Head of caudate nucleus (tissue), 42 donors: Measurements from ENCODE around the gene MAP2K2.
A peak's percentile ranks its signal among the peaks of the same experiment; 100 is the strongest.

Experiments
- DNase-seq, 42 donors: peaks; one replicate each; pipeline versions ENCODE4 v3.0.0 to v3.0.0-alpha.2; 2020 to 2021; ENCODE audit warnings: mixed read lengths in 7 of 42
- intact Hi-C: fragments of 100-400 bp; cut with DNase I; formaldehyde crosslinking; loops from one replicate; pipeline ENCODE4 v1.15.0; 2022

MAP2K2 gene

DNA sequence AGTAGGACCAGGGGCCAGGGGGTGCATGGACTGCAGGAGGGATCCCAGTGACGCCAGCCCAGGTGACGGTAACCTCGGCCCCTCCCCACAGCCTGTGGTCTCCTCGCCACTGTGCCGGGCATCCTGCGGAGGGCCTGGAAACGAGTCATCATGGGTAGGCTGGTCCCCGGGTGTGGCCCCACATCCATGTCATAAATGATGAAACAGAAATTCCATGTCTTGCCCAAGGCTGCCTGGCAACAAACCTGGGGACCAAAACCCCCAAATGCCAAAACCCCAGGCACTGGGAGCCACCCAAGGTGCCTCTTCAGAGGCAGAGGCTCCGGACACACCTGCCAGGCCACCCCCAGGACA, 20.9 kb downstream of the MAP2K2 start:
- no peak for DNase-seq

DNA sequence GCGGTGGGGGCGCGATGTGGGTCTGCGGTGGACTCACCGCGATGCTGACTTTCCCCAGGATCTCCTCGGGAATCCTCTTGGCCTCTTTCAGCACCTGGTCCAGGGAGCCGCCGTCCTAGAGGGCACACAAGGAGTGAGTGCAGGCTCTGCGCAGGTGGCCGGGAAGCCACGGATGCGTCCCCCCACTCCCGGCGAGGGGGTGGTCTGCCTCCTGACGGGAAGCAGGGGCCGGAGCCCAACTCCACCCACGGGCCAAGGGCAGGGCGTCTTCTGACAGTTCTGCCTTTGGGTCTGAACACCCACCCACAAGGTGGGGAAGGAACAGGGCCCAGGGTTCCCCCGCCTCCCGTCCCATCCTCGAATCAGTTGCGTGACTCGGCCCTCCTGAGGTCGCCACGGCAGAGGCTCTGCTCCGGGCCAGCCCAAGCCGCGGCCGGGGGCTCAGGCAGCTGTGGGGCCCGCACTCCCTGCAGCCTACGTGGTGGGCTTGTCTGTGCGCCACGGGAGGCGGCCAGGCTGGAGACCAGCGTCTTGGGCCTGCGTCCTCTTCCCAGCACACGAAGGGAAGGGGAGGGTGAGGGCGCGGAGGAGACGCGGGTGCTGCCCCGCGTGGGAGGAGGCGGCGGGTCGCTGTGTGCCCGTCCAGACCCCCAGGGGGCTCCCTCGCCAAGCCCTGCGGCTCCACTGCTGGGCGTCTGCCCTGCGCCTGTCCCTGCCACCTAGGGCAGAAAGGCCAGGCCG, 21.4 kb downstream of the MAP2K2 start:
- DNase-seq: no peak
- intact Hi-C loops: no loop called here

More for the DNA sequence above, 20.9 kb downstream of the MAP2K2 start:
- intact Hi-C loops: no loop called here

DNA sequence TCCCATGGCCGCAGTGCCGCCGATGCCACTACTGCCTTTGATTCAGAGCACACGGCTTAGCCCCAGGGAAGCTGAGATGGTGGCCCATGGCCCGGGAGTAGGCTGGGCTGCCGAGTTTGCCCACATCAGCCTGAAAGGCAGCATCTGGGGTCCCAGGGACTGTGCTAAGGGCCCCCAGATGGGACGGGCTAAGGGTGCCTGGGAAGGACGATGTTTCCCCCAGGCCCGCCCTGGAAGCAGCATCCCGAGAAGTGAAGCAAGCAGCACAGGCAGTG, 22.5 kb downstream of the MAP2K2 start:
- intact Hi-C loops: no loop called here
- DNase-seq: no peak

DNA sequence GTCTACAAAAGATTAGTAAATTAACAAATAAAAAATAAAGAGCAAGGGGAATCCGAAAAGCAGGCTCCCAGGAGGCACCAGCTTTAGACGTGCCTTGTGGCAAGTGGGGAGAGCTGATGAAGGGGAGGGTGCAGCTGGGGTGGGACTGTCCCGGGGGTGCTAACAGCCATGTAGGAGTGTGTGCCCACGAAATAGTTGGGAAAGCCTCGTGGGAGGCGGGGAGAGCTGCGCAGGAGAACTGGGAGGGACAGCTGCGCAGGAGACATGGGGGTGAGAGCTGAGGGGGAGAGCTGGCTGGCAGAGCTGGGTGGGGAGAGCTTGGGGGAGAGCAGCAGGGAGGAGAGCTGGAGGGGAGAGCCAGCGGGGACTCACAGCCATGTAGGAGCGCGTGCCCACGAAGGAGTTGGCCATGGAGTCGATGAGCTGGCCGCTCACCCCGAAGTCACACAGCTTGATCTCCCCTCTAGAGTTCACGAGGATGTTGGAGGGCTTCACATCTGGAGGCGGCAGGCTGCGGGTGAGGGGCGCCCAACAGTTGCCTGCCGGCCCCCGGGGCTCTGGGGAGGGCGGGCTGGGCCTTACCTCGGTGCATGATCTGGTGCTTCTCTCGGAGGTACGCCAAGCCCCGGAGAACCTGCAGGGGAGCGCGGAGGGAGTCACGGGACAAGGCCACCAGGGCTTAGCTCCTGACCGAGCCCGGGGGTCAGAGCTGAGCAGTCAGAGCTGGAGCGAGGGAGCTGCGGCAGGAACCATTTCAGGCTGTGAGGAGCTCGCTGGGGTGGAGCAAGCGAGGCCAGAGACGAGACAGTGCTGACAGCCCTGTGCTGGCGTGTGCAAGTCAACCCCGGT, 23.1 kb downstream of the MAP2K2 start:
- intact Hi-C loops: no loop called here

DNA sequence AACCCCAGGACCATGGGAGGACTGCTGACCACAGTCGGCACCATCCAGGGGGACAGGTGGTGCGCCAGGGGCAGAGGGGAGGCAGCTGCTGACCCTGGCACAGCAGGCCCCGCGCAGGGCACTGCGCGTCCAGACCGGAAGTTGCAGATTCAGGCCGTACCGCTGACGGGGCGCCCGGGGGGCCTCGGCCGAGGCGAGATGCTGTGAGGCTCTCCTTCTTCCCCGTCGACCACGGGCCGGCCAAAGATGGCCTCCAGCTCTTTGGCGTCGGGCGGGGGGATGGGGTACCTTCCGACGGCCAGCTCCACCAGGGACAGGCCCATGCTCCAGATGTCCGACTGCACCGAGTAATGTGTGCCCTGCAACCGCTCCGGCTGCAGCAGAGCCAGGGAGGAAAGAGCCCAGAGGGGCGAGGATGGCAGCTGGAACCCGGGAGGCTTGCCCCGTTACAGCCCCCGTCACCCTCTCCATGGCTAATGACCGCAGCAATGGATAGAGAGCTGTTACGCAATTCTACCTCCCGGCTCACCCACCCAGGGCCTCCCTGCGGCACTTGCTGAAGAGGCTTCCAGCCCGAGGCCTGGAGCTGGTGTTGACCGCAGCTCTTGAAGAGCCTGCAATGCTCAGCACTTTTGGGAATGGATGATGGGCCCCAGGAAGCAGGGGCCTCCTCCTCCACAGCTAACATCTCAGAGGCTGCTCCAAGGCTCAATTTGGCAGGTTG, 24.7 kb downstream of the MAP2K2 start:
- DNase-seq: no peak
- intact Hi-C loops: no loop called here

More for the DNA sequence above, 23.1 kb downstream of the MAP2K2 start:
- DNase-seq: peak in 13 of 42 donors; percentile 31 to 70 (median 51)

DNA sequence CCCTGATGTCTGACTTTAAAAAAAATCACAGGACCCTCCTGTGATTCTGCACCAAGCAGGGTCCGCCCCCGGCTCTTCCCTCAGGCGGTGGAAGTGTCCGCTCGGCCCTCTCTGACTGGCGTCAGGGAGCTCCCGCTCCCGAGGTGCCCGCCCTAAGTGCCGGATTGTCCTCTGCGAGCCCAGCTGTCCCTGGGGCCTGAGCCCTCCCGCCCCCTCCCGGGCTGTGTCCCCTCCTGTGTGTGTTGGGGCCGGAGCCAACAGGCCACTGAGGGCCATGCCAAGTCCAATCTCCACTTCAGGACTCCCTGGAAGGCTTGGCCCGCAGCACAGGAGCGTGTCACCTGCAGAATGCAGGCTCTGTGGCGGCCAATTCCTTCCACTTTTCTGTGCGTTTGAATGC, 25.4 kb downstream of the MAP2K2 start:
- intact Hi-C loops: no loop called here
- peak in 41 of 42 donors; percentile 13 to 75 (median 57) for DNase-seq

DNA sequence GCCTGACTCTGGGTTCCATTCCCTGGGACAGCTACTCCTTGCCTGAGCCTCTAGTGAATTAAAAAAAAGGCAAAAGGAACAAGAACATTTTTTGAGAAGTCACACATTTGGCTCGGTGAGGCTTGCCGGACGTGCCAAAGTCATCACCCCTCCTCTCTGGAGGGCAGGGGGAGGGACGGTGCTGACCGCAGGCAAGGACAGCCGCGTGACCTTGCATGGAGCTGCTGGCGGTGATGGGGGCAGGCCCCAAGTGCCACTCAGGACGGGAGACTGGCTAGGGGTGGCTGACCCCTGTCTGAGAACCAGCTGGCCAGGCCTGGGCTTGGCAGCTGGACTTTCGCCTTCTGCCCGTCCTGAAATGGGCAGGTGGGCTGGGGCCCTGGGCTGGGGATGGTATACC, 26.4 kb downstream of the MAP2K2 start:
- intact Hi-C loops: no loop called here
- DNase-seq: peak in 1 of 42 donors; percentile 26

DNA sequence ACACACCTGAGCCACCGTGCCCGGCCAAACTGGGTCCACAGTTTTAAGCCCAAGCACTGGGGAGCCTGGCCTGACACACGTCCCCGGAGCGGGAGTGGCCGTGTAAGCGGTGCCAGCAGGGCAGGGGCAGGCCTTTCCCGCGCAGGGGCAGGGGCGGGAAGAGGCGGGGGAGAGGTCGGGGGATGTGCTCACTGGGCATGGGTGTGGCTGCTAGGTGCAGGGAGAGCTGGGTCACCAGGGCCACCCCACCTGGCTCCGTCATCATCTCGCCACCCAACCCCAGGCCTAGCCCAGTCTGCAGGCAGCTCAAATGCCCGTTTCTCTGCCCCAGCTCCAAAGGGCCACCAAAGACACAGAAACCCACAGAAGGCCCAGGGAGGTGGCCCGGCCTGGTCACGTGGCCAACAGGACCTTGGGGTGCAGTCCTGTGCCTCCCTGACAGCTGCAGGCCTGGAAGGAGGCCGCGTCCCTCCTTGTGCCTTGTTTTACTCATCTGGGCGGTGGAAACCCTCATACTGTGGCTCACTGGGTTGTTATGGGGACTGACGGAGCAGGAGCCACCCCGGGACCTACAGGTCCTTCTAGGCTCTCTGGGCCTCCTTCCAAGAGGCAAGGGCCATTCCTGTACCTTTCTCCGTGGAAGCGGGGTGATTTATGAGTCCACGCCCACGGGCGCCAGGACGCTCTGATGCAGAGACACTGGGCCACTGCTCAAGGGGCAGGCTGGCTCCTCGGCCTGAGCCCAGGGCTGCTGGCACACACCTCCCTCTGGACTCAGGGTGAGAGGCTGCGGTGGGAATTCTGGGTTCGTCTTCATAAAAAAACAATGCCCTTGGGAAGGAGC, 27.7 kb downstream of the MAP2K2 start:
- DNase-seq: no peak
- intact Hi-C loops: no loop called here

DNA sequence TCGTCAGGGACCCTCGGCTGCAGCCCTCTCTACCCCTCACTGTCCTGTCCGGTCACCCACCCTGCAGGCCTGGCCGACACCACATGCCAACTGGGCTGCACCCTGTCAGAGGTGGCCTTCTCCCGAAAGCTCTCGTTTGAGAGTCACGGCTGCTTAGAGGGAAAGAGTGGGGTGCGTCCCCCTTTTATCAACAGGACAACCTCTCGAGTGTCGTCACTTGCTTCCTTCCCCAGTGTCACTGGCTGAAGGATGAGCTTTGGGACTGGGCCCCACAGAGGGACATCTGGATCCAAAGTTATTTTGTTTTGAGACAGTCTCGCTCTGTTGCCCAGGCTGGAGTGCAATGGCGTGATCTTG, 28.5 kb downstream of the MAP2K2 start:
- intact Hi-C loops: no loop called here
- no peak for DNase-seq

DNA sequence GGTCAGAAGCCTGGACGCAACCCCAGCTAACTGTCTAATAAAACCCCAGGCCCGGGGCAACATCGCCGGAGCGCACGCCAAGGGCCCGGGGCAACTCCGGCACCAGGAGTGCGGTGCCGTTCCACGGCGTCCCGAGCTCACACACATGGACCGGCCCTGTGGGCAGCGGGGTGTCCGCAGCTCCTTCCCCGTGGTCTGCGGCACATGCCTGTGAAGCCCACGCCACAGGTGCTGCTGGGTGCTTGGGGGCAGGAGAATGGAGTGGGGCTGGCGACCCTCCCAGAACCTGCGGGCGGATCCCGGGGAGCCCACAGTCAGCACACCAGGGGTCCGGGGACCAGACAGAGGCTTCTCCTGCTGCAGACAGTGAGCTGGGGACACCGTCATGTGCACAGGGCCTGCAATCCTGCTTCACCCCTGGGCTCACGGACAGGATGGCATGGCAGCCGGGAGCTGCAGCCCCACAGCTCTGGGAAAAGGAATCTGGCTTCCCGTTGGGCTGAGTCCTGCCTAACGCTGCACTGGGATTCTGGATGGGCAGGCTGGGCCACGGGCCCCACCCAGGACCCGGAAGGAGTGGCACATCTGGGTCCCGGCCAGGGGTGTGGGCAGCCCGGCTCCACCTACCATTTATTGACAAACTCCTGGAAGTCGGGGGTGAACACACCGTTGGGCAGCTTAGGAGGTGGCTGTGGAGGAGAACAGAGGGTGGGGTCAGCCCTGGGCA, 29.0 kb downstream of the MAP2K2 start:
- intact Hi-C loops: no loop called here
- no peak for DNase-seq

DNA sequence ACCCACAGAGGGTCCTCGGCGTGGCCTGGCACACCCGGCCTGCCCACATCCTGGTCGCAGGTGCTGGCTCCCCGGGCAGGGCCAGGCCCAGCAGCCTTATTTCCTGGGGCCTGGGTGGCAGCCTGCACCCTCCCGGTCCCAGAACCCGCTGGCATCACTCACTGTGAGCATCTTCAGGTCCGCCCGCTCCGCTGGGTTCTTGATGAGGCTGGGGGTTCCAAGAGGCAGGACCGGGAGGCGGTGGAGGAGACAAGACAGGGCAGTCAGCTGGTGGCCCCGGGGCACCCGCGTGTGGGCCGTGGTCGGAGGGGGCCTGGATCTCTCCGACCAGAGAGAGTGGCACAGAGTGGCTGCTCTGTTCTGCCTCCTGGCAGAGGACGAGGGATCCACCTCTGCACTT, 29.6 kb downstream of the MAP2K2 start:
- intact Hi-C loops: no loop called here
- DNase-seq: no peak

DNA sequence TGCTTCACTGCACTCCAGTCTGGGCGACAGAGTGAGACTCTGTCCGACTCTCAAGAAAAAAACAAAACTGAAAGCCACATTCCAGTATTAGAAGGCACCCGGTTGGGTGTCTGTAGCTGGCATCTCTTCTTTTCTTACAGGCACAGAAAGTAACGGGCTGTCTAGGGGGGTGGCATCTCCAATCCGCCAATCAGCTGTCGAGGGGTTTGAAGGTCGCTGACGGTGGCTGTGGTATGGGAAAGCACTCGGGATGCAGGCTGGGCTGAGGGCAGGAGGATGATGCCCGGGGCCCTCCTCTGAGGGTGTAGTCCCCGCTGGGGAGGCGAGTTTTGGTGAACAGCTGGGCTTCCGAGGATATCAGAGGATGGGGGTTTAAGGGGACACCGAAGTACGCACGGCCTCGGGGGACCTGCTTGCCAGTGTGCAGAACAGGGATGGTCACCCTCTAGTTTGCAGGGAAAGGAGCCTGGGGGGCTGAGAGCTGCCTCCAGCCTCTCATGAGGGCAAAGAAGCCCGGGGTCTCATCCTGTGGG, 30.2 kb downstream of the MAP2K2 start:
- intact Hi-C loops: no loop called here
- no peak for DNase-seq

DNA sequence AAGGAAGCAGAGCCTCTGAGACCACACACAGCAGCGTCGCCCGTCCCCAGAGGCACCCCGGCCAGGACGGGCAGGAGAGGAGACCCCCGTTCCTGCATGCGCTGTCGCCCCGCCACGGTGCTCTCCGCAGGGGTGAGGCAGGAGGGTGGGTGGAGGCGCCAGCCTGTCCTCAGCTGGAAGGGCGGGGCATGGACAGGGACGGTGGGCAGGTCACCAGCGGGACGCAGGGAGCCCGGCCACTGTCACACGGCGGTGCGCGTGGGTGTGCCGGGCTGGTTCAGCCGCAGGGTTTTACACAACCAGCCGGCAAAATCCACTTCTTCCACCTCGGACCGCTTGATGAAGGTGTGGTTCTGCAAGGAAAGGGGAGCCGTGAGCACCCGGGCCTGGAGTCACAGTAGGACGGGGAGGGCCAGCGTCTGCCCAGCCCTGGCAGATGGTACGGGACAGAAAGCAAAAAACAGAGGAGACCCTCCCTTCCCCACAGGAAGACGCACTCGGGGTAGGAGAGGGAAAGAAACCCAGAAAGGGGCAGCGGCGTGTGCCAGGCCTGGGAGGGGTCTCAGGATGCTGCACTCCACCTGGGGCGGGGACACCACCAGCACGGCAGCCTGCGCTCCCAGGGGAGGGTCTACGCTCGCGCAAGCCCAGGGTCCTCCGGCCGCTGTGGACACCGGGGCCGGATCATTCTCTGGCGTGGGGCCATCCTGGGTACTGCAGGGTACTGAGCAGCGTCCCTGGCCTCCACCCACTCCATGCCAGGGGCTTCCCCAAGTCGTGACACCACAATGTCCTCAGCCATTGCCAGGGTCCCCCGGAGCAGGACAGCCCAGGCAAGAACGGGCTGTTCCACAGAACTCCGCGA, 33.3 kb downstream of the MAP2K2 start:
- intact Hi-C loops: no loop called here
- DNase-seq: no peak

DNA sequence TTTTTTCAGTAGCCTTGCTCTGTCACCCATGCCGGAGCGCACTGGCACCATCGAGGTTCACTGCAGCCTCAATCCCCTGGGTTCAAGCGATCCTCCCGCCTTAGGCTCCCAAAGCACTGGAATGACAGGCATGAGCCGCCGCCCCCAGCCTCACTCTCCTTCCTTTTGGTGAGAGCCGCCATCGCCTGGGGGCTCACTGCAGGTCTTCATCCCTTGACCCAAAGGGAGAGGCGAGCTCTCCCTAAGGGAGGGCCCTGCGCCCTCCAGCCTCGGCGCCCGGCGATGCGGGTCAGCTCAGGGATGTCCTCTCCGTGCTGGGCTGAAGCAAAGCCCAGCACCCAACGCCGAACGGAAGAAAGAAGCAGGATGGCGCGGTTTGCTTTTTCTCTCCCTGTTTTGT, 34.0 kb downstream of the MAP2K2 start:
- DNase-seq: no peak
- intact Hi-C loops: no loop called here

DNA sequence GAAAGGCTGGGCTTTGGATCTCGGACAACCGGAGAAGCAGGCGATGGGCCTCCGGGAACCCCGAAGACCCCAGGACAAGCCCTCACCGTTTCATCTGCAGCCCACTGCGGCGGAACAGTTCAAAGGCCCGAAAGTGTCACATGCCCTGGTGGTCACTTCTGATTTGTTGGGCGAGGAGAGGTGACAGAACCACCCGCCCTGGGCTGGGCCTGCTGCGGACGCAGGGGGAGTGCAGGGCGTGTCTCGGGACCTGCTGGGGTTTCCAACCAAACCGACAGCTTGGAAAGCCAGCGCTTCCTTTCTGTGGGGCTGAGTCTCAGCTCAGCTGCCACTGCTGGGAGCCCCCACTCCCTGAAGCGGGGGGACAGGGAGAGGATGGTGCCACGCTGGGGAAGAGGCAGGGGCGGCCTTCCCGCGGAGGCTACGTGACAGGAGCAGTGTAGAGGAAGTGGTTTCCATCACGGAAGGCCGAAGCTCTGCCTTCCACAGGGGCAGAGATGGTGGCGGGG, 34.5 kb downstream of the MAP2K2 start:
- peak in 8 of 42 donors; percentile 27 to 72 (median 46) for DNase-seq
- intact Hi-C loops: no loop called here

DNA sequence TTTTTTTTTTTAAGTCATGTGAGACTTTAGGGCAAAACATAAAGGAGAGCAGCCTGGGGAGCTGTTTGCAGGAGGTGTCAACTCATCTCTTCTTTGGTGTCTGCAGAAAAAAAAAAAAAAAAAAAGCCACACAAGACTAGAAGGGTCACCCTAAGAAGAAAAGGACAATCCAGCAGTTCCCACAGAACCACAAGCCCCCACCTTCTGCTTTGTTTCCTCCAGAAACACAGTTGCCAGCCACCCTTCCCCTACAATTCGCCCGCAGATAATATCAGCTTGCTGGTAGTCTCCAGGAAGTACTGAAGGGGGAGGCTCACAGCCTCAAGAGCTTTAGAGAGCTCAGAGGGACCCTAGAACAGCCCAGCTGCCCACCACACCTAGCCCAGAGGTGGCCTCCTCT, 34.9 kb downstream of the MAP2K2 start:
- intact Hi-C loops: no loop called here
- DNase-seq: no peak
